ENCODE results near the gene RXRA.

- TF ChIP-seq CTCF (IDR thresholded peaks at IDR 0.05) (no peak), POLR2A (IDR thresholded peaks at IDR 0.05) (no peak)
These were observed 105.4 kb downstream of the RXRA start for GRCh38 chr9:134431626-134432025.

Measured in adrenal gland (tissue), 5 donors.